ENCODE results near the gene SOCS6.

The SOCS6 gene

DNA sequence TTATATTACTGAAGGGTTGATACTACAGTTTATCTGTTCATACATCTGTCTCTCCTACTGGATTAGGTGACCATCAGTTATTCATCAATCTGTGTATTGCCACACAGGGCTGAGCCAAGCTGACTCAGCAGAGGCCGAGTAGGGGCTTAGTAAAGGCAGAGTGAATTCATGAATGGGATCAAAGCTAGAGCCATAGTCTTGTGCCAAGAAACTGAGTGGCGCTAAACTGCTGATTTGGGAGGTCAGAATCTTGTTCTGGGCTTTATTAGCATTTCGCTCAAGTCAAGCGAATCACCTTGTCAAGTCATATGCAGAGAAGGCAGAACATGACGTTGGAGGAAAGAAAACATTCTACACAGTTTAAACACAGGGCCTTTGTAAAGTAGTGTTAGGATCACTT lies 34.1 kb downstream of the SOCS6 start (continued):
- TF ChIP-seq, protein P1, sequence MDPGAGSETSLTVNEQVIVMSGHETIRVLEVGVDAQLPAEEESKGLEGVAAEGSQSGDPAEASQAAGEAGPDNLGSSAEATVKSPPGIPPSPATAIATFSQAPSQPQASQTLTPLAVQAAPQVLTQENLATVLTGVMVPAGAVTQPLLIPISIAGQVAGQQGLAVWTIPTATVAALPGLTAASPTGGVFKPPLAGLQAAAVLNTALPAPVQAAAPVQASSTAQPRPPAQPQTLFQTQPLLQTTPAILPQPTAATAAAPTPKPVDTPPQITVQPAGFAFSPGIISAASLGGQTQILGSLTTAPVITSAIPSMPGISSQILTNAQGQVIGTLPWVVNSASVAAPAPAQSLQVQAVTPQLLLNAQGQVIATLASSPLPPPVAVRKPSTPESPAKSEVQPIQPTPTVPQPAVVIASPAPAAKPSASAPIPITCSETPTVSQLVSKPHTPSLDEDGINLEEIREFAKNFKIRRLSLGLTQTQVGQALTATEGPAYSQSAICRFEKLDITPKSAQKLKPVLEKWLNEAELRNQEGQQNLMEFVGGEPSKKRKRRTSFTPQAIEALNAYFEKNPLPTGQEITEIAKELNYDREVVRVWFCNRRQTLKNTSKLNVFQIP (CRISPR knock-in tag; IDR thresholded peaks at IDR 0.05; ENCODE audit: borderline replicate concordance, low read depth), result no peak

DNA sequence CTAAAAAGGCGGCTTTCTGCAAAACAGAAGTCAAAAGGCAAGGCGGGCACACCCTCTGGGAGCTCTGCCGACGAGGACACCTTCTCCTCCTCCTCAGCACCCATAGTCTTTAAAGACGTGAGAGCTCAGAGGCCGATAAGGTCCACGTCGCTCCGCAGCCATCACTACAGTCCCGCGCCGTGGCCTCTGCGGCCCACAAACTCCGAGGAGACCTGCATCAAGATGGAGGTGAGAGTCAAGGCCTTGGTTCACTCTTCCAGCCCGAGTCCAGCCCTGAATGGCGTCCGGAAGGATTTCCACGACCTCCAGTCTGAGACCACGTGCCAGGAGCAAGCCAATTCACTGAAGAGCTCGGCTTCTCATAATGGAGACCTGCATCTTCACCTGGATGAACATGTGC lies 36.1 kb downstream of the SOCS6 start:
- no peak for ATAC-seq
- TF ChIP-seq ZC3H10 (CRISPR knock-in tag; IDR thresholded peaks at IDR 0.05), result no peak
- no peak for TF ChIP-seq ZNF70 (CRISPR knock-in tag; IDR thresholded peaks at IDR 0.05)
- TF ChIP-seq ZNF8 (CRISPR knock-in tag; IDR thresholded peaks at IDR 0.05), result no peak
- no peak for TF ChIP-seq ISL1 (CRISPR knock-in tag; IDR thresholded peaks at IDR 0.05)
- TF ChIP-seq ZNF565 (CRISPR knock-in tag; conservative IDR thresholded peaks at IDR 0.05; ENCODE audit: low read depth), result no peak
- no peak for TF ChIP-seq ESRRG (CRISPR knock-in tag; IDR thresholded peaks at IDR 0.05)
- TF ChIP-seq, protein P2, sequence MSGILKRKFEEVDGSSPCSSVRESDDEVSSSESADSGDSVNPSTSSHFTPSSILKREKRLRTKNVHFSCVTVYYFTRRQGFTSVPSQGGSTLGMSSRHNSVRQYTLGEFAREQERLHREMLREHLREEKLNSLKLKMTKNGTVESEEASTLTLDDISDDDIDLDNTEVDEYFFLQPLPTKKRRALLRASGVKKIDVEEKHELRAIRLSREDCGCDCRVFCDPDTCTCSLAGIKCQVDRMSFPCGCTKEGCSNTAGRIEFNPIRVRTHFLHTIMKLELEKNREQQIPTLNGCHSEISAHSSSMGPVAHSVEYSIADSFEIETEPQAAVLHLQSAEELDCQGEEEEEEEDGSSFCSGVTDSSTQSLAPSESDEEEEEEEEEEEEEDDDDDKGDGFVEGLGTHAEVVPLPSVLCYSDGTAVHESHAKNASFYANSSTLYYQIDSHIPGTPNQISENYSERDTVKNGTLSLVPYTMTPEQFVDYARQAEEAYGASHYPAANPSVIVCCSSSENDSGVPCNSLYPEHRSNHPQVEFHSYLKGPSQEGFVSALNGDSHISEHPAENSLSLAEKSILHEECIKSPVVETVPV (CRISPR knock-in tag; IDR thresholded peaks at IDR 0.05), result no peak
- TF ChIP-seq, protein P1 (CRISPR knock-in tag; IDR thresholded peaks at IDR 0.05; ENCODE audit: borderline replicate concordance, low read depth), result no peak
- no peak for TF ChIP-seq BACH2 (CRISPR knock-in tag; IDR thresholded peaks at IDR 0.05; ENCODE audit: borderline replicate concordance)
- TF ChIP-seq GLIS3 (CRISPR knock-in tag; IDR thresholded peaks at IDR 0.05), result no peak
- TF ChIP-seq RARB (CRISPR knock-in tag; IDR thresholded peaks at IDR 0.05), result no peak
- no peak for TF ChIP-seq PPARA (CRISPR knock-in tag; IDR thresholded peaks at IDR 0.05; ENCODE audit: borderline replicate concordance)
- no peak for TF ChIP-seq TCF4 (CRISPR knock-in tag; IDR thresholded peaks at IDR 0.05; ENCODE audit: borderline replicate concordance)
- no peak for TF ChIP-seq CSDC2 (CRISPR knock-in tag; IDR thresholded peaks at IDR 0.05)
- TF ChIP-seq, protein P3, sequence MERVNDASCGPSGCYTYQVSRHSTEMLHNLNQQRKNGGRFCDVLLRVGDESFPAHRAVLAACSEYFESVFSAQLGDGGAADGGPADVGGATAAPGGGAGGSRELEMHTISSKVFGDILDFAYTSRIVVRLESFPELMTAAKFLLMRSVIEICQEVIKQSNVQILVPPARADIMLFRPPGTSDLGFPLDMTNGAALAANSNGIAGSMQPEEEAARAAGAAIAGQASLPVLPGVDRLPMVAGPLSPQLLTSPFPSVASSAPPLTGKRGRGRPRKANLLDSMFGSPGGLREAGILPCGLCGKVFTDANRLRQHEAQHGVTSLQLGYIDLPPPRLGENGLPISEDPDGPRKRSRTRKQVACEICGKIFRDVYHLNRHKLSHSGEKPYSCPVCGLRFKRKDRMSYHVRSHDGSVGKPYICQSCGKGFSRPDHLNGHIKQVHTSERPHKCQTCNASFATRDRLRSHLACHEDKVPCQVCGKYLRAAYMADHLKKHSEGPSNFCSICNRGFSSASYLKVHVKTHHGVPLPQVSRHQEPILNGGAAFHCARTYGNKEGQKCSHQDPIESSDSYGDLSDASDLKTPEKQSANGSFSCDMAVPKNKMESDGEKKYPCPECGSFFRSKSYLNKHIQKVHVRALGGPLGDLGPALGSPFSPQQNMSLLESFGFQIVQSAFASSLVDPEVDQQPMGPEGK (CRISPR knock-in tag; IDR thresholded peaks at IDR 0.05; ENCODE audit: borderline replicate concordance), result no peak
- TF ChIP-seq ARNTL (CRISPR knock-in tag; IDR thresholded peaks at IDR 0.05; ENCODE audit: borderline replicate concordance, low read depth), result no peak
- TF ChIP-seq OSR1 (CRISPR knock-in tag; IDR thresholded peaks at IDR 0.05), result no peak

DNA sequence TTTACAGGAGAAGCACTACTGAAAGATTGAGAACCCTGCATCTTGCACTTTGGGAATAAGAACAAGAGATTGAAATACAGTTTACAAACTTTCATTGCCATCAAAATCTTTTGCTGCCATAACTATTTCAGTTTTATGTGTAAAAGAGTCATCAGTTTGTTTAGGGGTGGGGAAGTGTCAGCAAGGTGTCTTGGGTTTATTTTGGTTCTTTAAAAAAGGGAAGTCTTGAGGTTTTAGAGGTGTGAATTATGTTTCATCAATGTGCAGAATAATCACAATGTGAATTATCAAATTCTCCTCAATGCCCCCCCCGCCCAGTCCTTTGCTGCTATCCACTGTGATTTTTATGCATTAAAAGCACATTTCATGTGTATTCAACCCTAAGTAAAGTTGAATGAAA lies 37.4 kb downstream of the SOCS6 start:
- TF ChIP-seq PPARA (CRISPR knock-in tag; IDR thresholded peaks at IDR 0.05; ENCODE audit: borderline replicate concordance), result no peak
- no peak for TF ChIP-seq TCF4 (CRISPR knock-in tag; IDR thresholded peaks at IDR 0.05; ENCODE audit: borderline replicate concordance)
- no peak for TF ChIP-seq BACH2 (CRISPR knock-in tag; IDR thresholded peaks at IDR 0.05; ENCODE audit: borderline replicate concordance)
- TF ChIP-seq ZC3H10 (CRISPR knock-in tag; IDR thresholded peaks at IDR 0.05), result no peak
- no peak for TF ChIP-seq OSR1 (CRISPR knock-in tag; IDR thresholded peaks at IDR 0.05)
- TF ChIP-seq, protein P4, sequence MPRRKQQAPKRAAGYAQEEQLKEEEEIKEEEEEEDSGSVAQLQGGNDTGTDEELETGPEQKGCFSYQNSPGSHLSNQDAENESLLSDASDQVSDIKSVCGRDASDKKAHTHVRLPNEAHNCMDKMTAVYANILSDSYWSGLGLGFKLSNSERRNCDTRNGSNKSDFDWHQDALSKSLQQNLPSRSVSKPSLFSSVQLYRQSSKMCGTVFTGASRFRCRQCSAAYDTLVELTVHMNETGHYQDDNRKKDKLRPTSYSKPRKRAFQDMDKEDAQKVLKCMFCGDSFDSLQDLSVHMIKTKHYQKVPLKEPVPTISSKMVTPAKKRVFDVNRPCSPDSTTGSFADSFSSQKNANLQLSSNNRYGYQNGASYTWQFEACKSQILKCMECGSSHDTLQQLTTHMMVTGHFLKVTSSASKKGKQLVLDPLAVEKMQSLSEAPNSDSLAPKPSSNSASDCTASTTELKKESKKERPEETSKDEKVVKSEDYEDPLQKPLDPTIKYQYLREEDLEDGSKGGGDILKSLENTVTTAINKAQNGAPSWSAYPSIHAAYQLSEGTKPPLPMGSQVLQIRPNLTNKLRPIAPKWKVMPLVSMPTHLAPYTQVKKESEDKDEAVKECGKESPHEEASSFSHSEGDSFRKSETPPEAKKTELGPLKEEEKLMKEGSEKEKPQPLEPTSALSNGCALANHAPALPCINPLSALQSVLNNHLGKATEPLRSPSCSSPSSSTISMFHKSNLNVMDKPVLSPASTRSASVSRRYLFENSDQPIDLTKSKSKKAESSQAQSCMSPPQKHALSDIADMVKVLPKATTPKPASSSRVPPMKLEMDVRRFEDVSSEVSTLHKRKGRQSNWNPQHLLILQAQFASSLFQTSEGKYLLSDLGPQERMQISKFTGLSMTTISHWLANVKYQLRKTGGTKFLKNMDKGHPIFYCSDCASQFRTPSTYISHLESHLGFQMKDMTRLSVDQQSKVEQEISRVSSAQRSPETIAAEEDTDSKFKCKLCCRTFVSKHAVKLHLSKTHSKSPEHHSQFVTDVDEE (CRISPR knock-in tag; IDR thresholded peaks at IDR 0.05), result no peak
- TF ChIP-seq ZNF8 (CRISPR knock-in tag; IDR thresholded peaks at IDR 0.05), result no peak
- no peak for TF ChIP-seq ZNF70 (CRISPR knock-in tag; IDR thresholded peaks at IDR 0.05)
- TF ChIP-seq, protein P5, sequence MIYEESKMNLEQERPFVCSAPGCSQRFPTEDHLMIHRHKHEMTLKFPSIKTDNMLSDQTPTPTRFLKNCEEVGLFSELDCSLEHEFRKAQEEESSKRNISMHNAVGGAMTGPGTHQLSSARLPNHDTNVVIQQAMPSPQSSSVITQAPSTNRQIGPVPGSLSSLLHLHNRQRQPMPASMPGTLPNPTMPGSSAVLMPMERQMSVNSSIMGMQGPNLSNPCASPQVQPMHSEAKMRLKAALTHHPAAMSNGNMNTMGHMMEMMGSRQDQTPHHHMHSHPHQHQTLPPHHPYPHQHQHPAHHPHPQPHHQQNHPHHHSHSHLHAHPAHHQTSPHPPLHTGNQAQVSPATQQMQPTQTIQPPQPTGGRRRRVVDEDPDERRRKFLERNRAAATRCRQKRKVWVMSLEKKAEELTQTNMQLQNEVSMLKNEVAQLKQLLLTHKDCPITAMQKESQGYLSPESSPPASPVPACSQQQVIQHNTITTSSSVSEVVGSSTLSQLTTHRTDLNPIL (CRISPR knock-in tag; IDR thresholded peaks at IDR 0.05; ENCODE audit: low read depth), result no peak
- TF ChIP-seq, protein P3 (CRISPR knock-in tag; IDR thresholded peaks at IDR 0.05; ENCODE audit: borderline replicate concordance), result no peak
- TF ChIP-seq TOX (CRISPR knock-in tag; IDR thresholded peaks at IDR 0.05; ENCODE audit: borderline replicate concordance), result no peak
- ATAC-seq, result no peak

Measured in SK-N-SH treated with all-trans-retinoic acid at 6 μM for 48 hours (cell line).